Epithelial cell of proximal tubule (primary cell): ENCODE data around the gene PHEX. TPM values are rescaled to one million over a fixed set of nuclear protein-coding genes. Genes with fewer than 3 reads are reported as not detected.

ENCODE experiments used
- DNase-seq: peaks from one replicate; pipeline ENCODE4 v3.0.0-alpha.2; 2011; ENCODE audit warnings: low read depth
- H3K4me3 ChIP-seq: 2 replicates; pipeline ENCODE4 v1.5.1; 2011; ENCODE audit warnings: low read depth, mild to moderate bottlenecking, low read length
- total RNA-seq: library from RNA; depleted of rRNA; stranded (reverse); fragments of >200 nt; gene quantifications from 2 replicates; pipeline ENCODE4 v1.2.3, GENCODE V29; 2015
- TF ChIP-seq, protein P1 (sequence below): conservative IDR thresholded peaks from 2 replicates; pipeline ENCODE4 v1.5.1; 2012; ENCODE audit warnings: low read depth, mild to moderate bottlenecking, low read length

Gene PHEX
- total RNA-seq, 1 donor from 2014 or later, result 0.29 TPM

GRCh38 chrX:21996872-21997455 is 35.2 kb upstream of the PHEX start:
- no peak for DNase-seq
- no peak overlapping the region for H3K4me3 ChIP-seq
- TF ChIP-seq, protein P1, sequence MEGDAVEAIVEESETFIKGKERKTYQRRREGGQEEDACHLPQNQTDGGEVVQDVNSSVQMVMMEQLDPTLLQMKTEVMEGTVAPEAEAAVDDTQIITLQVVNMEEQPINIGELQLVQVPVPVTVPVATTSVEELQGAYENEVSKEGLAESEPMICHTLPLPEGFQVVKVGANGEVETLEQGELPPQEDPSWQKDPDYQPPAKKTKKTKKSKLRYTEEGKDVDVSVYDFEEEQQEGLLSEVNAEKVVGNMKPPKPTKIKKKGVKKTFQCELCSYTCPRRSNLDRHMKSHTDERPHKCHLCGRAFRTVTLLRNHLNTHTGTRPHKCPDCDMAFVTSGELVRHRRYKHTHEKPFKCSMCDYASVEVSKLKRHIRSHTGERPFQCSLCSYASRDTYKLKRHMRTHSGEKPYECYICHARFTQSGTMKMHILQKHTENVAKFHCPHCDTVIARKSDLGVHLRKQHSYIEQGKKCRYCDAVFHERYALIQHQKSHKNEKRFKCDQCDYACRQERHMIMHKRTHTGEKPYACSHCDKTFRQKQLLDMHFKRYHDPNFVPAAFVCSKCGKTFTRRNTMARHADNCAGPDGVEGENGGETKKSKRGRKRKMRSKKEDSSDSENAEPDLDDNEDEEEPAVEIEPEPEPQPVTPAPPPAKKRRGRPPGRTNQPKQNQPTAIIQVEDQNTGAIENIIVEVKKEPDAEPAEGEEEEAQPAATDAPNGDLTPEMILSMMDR, result no peak

GRCh38 chrX:21998037-21998436 is 34.1 kb upstream of the PHEX start:
- DNase-seq, result no peak
- TF ChIP-seq, protein P1, result no peak
- H3K4me3 ChIP-seq, result no peak overlapping the region

DNA sequence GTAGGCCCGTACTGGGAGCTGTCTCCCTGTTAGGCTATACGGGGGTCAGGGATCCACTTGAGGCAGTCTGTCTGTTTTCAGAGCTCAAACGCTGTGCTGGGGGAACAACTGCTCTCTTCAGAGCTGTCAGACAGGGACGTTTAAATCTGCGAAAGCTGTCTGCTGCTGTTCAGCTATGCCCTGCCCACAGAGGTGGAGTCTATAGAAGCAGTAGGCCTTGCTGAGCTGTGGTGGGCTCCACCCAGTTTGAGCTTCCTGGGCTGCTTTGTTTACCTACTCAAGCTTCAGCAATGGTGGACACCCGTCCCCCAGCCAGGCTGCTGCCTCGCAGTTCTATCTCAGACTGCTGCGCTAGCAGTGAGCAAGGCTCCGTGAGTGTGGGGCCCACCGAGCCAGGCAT is 27.3 kb upstream of the PHEX start:
- H3K4me3 ChIP-seq, result no peak overlapping the region
- TF ChIP-seq, protein P1, result no peak
- no peak for DNase-seq

DNA sequence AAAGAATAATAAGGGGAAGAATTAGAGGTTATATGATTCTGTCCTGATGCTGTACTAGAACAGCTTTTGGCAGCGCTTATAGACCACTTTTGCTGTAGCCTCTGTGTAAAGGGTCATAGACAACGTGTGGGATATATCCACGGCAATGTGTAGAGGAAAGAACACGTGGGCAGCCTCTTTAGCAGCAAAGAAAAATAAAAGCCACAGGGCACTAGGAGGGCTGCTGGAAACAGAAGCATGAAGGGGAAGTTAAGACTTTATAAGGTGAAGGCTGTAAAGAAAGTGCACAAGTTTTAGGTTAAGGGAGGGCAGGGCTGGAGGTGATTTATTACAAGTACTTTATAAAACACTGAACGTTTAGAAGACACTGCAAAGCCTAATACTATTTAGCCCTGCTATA is 20.1 kb upstream of the PHEX start:
- TF ChIP-seq, protein P1, result no peak
- no peak for DNase-seq
- no peak overlapping the region for H3K4me3 ChIP-seq

GRCh38 chrX:22012931-22013330 is 19.2 kb upstream of the PHEX start:
- DNase-seq, result no peak
- TF ChIP-seq, protein P1, result no peak
- no peak overlapping the region for H3K4me3 ChIP-seq

DNA sequence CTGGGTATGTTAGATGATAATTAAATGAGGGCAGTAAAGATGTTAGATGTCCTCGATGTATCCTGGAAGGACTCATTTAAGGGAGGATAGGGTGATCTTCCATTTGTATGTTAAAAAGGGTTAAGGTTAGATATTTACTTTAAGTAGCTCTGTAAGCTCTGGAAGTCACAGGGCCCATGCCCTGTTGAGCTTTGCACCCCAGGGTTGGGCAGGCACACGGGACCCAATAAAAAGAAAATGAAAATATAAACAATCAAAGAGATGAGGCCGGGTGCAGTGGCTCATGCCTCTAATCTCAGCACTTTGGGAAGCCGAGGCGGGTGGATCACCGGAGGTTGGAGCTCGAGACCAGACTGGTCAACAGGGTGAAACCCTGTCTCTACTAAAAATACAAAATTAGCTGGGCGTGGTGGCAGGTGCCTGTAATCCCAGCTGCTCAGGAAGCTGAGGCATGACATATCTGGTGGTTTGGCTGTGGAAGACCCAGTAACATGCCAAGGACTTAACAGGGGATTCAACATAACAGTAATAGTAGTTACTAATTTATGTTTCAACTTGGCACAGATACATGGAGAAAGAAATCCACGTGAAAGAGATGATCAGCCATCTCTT is 16.9 kb upstream of the PHEX start:
- H3K4me3 ChIP-seq, result no peak overlapping the region
- TF ChIP-seq, protein P1, result no peak
- DNase-seq, result no peak

DNA sequence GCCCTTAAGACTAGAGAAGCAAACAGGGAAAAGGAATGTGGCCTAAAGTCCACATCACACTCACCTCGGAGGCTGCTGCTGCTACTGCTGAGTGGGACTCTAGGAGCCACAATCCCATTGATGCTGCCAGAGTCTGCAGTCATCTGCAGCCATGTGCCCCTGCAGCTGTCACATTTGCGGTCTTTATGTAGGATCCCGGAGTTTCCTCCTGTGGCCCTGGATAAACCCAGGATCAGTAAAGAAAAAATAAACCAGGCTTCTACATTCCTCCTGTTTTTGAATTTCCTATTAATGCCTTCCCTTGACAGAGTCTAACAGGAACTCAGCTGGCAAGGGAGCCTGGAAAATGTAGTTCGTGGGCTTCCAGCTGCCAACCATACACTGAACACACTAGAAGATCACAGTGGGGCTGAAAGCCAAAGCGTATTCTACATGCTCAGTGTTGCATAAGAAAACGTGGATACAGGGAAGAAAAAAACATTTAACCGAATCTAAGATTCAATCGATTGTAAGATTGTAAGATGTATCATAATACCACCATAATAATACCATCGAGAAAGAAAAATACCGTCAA is 10.3 kb upstream of the PHEX start:
- TF ChIP-seq, protein P1, result no peak
- H3K4me3 ChIP-seq, result no peak overlapping the region
- DNase-seq, result no peak
